HEK293 (cell line): ENCODE results near the gene HBG2.

Experiments
- CTCF ChIA-PET: fragments of 350-600 bp; formaldehyde crosslinking; extraction: SDS; loops from one replicate; lab custom pipeline; 2021; ENCODE audit warnings: antibody characterized with exemption; lab: Yijun Ruan, JAX
- POLR2A ChIA-PET: fragments of 300-600 bp; formaldehyde crosslinking; extraction: SDS; loops from one replicate; lab custom pipeline; 2020; ENCODE audit warnings: antibody characterized with exemption, inconsistent platforms; lab: Yijun Ruan, JAX
- H3K27ac ChIP-seq: fragments of 200-500 bp; sonication (Bioruptor generic); 2 replicates; pipeline ENCODE4 v1.5.1; 2014; ENCODE audit warnings: low read depth, low read length, control low read depth, inconsistent platforms; ENCODE audit errors: extremely low read depth
- H3K36me3 ChIP-seq, 2 experiments: fragments of 200-500 bp in 1 of 2; sonication (Bioruptor generic) in 1 of 2; 1 replicate in 1 of 2; 2 replicates in 1 of 2; pipeline ENCODE4 v1.5.1; 2014 to 2017; ENCODE audit warnings: inconsistent platforms in 2 of 2, low read length in 2 of 2; ENCODE audit not compliant: control insufficient read depth in 2 of 2, insufficient read depth in 1 of 2
- H3K4me1 ChIP-seq: fragments of 200-500 bp; sonication (Bioruptor generic); 2 replicates; pipeline ENCODE4 v1.5.1; 2014; ENCODE audit warnings: mild to moderate bottlenecking, low read length, inconsistent platforms; ENCODE audit not compliant: control insufficient read depth, insufficient read depth
- H3K4me3 ChIP-seq: 2 replicates; pipeline ENCODE4 v1.5.1; 2011; ENCODE audit warnings: low read depth, mild to moderate bottlenecking, control low read depth, low read length, moderate library complexity
- H3K9me3 ChIP-seq: fragments of 200-500 bp; sonication (Bioruptor generic); 2 replicates; pipeline ENCODE4 v1.5.1; 2014; ENCODE audit warnings: low read depth, low read length, inconsistent platforms; ENCODE audit not compliant: control insufficient read depth, insufficient read depth
- GFI1B ChIP-seq: fragments of 450-650 bp; formaldehyde crosslinking; IDR thresholded peaks from 2 replicates; pipeline ENCODE4 v1.5.1; 2016; ENCODE audit warnings: missing biosample characterization, missing genetic modification characterization
- GLI4 ChIP-seq: fragments of 450-650 bp; formaldehyde crosslinking; IDR thresholded peaks from 2 replicates; pipeline ENCODE4 v1.5.1; 2016; ENCODE audit warnings: missing biosample characterization, missing genetic modification characterization
- KLF16 ChIP-seq: fragments of 450-650 bp; formaldehyde crosslinking; IDR thresholded peaks from 2 replicates; pipeline ENCODE4 v1.5.1; 2017; ENCODE audit warnings: missing biosample characterization, missing genetic modification characterization
- SCRT2 ChIP-seq: fragments of 450-650 bp; formaldehyde crosslinking; IDR thresholded peaks from 2 replicates; pipeline ENCODE4 v1.5.1; 2016; ENCODE audit warnings: missing biosample characterization, missing genetic modification characterization
- SP2 ChIP-seq: fragments of 450-650 bp; formaldehyde crosslinking; IDR thresholded peaks from 2 replicates; pipeline ENCODE4 v1.5.1; 2016; ENCODE audit warnings: missing biosample characterization, missing genetic modification characterization
- ZFP37 ChIP-seq: fragments of 450-650 bp; formaldehyde crosslinking; IDR thresholded peaks from 2 replicates; pipeline ENCODE4 v1.5.1; 2016; ENCODE audit warnings: missing biosample characterization, missing genetic modification characterization
- ZFP41 ChIP-seq: fragments of 450-650 bp; formaldehyde crosslinking; IDR thresholded peaks from 2 replicates; pipeline ENCODE4 v1.5.1; 2016; ENCODE audit warnings: missing biosample characterization, missing genetic modification characterization, borderline replicate concordance
- ZFP69B ChIP-seq: fragments of 450-650 bp; formaldehyde crosslinking; IDR thresholded peaks from 2 replicates; pipeline ENCODE4 v1.5.1; 2016; ENCODE audit warnings: missing biosample characterization, missing genetic modification characterization
- ZNF121 ChIP-seq: fragments of 450-650 bp; formaldehyde crosslinking; IDR thresholded peaks from 2 replicates; pipeline ENCODE4 v1.5.1; 2016; ENCODE audit warnings: missing biosample characterization, missing genetic modification characterization
- ZNF184 ChIP-seq: fragments of 450-650 bp; IDR thresholded peaks from 2 replicates; pipeline ENCODE4 v1.5.1; 2018; ENCODE audit warnings: missing biosample characterization, mild to moderate bottlenecking, missing genetic modification characterization
- ZNF202 ChIP-seq: fragments of 450-650 bp; formaldehyde crosslinking; IDR thresholded peaks from 2 replicates; pipeline ENCODE4 v1.5.1; 2016; ENCODE audit warnings: missing biosample characterization, missing genetic modification characterization, borderline replicate concordance
- ZNF221 ChIP-seq: fragments of 450-650 bp; formaldehyde crosslinking; IDR thresholded peaks from 2 replicates; pipeline ENCODE4 v1.5.1; 2017; ENCODE audit warnings: missing biosample characterization, missing genetic modification characterization, borderline replicate concordance
- ZNF292 ChIP-seq: fragments of 450-650 bp; formaldehyde crosslinking; IDR thresholded peaks from 2 replicates; pipeline ENCODE4 v1.5.1; 2016; ENCODE audit warnings: low read depth, missing biosample characterization, missing genetic modification characterization, borderline replicate concordance
- ZNF324 ChIP-seq: fragments of 450-650 bp; formaldehyde crosslinking; IDR thresholded peaks from 2 replicates; pipeline ENCODE4 v1.5.1; 2016; ENCODE audit warnings: missing biosample characterization, missing genetic modification characterization
- ZNF341 ChIP-seq: fragments of 450-650 bp; formaldehyde crosslinking; IDR thresholded peaks from 2 replicates; pipeline ENCODE4; 2016; ENCODE audit warnings: low read depth, missing biosample characterization, missing genetic modification characterization
- ZNF558 ChIP-seq: fragments of 450-650 bp; formaldehyde crosslinking; IDR thresholded peaks from 2 replicates; pipeline ENCODE4 v1.5.1; 2016; ENCODE audit warnings: missing biosample characterization, missing genetic modification characterization
- ZNF596 ChIP-seq: fragments of 450-650 bp; IDR thresholded peaks from 2 replicates; pipeline ENCODE4 v1.5.0; 2018; ENCODE audit warnings: missing biosample characterization, mild to moderate bottlenecking, missing genetic modification characterization, moderate library complexity
- ZNF610 ChIP-seq: fragments of 450-650 bp; formaldehyde crosslinking; IDR thresholded peaks from 2 replicates; pipeline ENCODE4 v1.5.1; 2016; ENCODE audit warnings: missing biosample characterization, missing genetic modification characterization, borderline replicate concordance
- ZNF621 ChIP-seq: fragments of 450-650 bp; formaldehyde crosslinking; IDR thresholded peaks from 2 replicates; pipeline ENCODE4 v1.5.1; 2017; ENCODE audit warnings: missing biosample characterization, missing genetic modification characterization
- ZNF624 ChIP-seq: fragments of 450-650 bp; formaldehyde crosslinking; IDR thresholded peaks from 2 replicates; pipeline ENCODE4 v1.5.1; 2017; ENCODE audit warnings: missing biosample characterization, missing genetic modification characterization
- ZNF776 ChIP-seq: fragments of 450-650 bp; formaldehyde crosslinking; IDR thresholded peaks from 2 replicates; pipeline ENCODE4 v1.5.0; 2017; ENCODE audit warnings: missing biosample characterization, missing genetic modification characterization, borderline replicate concordance
- ZNF785 ChIP-seq: fragments of 450-650 bp; formaldehyde crosslinking; IDR thresholded peaks from 2 replicates; pipeline ENCODE4 v1.5.1; 2016; ENCODE audit warnings: missing biosample characterization, missing genetic modification characterization
- ZXDB ChIP-seq: fragments of 450-650 bp; formaldehyde crosslinking; IDR thresholded peaks from 2 replicates; pipeline ENCODE4 v1.5.1; 2016; ENCODE audit warnings: missing biosample characterization, missing genetic modification characterization
- TF ChIP-seq, protein P1 (sequence below): fragments of 450-650 bp; formaldehyde crosslinking; IDR thresholded peaks from 2 replicates; pipeline ENCODE4 v1.5.1; 2016; ENCODE audit warnings: missing biosample characterization, missing genetic modification characterization
- TF ChIP-seq, protein P2 (sequence below): fragments of 450-650 bp; formaldehyde crosslinking; IDR thresholded peaks from 2 replicates; pipeline ENCODE4 v1.5.1; 2017; ENCODE audit warnings: missing biosample characterization, missing genetic modification characterization
- TF ChIP-seq, protein P3 (sequence below): fragments of 450-650 bp; formaldehyde crosslinking; IDR thresholded peaks from 2 replicates; pipeline ENCODE4 v1.5.1; 2016; ENCODE audit warnings: missing biosample characterization, missing genetic modification characterization
- TF ChIP-seq, protein P4 (sequence below): fragments of 450-650 bp; formaldehyde crosslinking; IDR thresholded peaks from 2 replicates; pipeline ENCODE4 v1.5.1; 2016; ENCODE audit warnings: missing biosample characterization, missing genetic modification characterization
- TF ChIP-seq, protein P5 (sequence below): fragments of 450-650 bp; formaldehyde crosslinking; IDR thresholded peaks from 2 replicates; pipeline ENCODE4 v1.5.1; 2017; ENCODE audit warnings: missing biosample characterization, missing genetic modification characterization
- TF ChIP-seq, protein P6 (sequence below): fragments of 450-650 bp; formaldehyde crosslinking; IDR thresholded peaks from 2 replicates; pipeline ENCODE4 v1.5.1; 2016; ENCODE audit warnings: missing biosample characterization, missing genetic modification characterization, low read depth

HBG2 gene

DNA sequence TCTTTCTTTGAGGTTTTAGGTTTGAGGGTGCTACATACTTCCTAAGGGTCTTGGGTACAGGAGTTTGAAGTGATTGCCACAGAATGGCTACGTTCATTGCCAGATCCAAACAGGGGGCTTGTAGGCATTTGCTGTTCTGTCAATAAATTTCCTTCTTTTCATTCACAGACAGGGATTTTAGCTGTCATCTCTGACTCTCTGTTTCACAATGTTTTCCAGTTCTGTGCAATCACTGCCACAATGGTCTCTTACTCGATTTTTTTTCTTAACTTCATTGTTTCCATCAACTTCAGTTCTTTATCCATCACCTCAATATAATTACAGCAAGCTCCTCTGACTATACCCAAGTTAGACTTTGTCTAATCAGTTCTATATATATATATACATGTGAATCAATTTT lies 14.1 kb downstream of the HBG2 start:
- TF ChIP-seq ZNF324 (tag by site-specific recombination), result no peak
- TF ChIP-seq, protein P1, sequence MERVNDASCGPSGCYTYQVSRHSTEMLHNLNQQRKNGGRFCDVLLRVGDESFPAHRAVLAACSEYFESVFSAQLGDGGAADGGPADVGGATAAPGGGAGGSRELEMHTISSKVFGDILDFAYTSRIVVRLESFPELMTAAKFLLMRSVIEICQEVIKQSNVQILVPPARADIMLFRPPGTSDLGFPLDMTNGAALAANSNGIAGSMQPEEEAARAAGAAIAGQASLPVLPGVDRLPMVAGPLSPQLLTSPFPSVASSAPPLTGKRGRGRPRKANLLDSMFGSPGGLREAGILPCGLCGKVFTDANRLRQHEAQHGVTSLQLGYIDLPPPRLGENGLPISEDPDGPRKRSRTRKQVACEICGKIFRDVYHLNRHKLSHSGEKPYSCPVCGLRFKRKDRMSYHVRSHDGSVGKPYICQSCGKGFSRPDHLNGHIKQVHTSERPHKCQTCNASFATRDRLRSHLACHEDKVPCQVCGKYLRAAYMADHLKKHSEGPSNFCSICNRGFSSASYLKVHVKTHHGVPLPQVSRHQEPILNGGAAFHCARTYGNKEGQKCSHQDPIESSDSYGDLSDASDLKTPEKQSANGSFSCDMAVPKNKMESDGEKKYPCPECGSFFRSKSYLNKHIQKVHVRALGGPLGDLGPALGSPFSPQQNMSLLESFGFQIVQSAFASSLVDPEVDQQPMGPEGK (tag by site-specific recombination), result no peak
- TF ChIP-seq ZFP37 (tag by site-specific recombination), result no peak
- TF ChIP-seq, protein P2, sequence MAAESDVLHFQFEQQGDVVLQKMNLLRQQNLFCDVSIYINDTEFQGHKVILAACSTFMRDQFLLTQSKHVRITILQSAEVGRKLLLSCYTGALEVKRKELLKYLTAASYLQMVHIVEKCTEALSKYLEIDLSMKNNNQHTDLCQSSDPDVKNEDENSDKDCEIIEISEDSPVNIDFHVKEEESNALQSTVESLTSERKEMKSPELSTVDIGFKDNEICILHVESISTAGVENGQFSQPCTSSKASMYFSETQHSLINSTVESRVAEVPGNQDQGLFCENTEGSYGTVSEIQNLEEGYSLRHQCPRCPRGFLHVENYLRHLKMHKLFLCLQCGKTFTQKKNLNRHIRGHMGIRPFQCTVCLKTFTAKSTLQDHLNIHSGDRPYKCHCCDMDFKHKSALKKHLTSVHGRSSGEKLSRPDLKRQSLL, result no peak
- TF ChIP-seq, protein P3, sequence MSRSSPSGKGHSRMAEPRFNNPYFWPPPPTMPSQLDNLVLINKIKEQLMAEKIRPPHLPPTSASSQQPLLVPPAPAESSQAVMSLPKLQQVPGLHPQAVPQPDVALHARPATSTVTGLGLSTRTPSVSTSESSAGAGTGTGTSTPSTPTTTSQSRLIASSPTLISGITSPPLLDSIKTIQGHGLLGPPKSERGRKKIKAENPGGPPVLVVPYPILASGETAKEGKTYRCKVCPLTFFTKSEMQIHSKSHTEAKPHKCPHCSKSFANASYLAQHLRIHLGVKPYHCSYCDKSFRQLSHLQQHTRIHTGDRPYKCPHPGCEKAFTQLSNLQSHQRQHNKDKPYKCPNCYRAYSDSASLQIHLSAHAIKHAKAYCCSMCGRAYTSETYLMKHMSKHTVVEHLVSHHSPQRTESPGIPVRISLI (tag by site-specific recombination), result no peak
- no peak for TF ChIP-seq ZNF121 (tag by site-specific recombination)
- TF ChIP-seq ZNF341 (tag by site-specific recombination), result no peak
- TF ChIP-seq SP2 (tag by site-specific recombination), result no peak
- no peak for TF ChIP-seq ZXDB
- no peak for TF ChIP-seq ZFP41 (tag by site-specific recombination)
- TF ChIP-seq ZNF221 (tag by site-specific recombination), result no peak
- TF ChIP-seq, protein P4, sequence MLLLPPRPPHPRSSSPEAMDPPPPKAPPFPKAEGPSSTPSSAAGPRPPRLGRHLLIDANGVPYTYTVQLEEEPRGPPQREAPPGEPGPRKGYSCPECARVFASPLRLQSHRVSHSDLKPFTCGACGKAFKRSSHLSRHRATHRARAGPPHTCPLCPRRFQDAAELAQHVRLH (tag by site-specific recombination), result no peak
- TF ChIP-seq ZNF184 (tag by site-specific recombination), result no peak
- no peak for TF ChIP-seq ZNF202
- TF ChIP-seq GLI4 (tag by site-specific recombination), result no peak
- no peak for TF ChIP-seq SCRT2 (tag by site-specific recombination)
- H3K9me3 ChIP-seq, result no peaks in the 10 kb centered on the region
- H3K4me1 ChIP-seq, result no peaks in the 10 kb centered on the region
- CTCF ChIA-PET, result interaction anchor here (1.0 kb wide), 1 partner anchor 116 kb away, joined by 5 read pairs; no protein-coding TSS in a partner anchor
- no peaks in the 10 kb centered on the region for H3K36me3 ChIP-seq
- H3K27ac ChIP-seq, result no peak overlapping the region
- no peak overlapping the region for H3K4me3 ChIP-seq
- POLR2A ChIA-PET, result no interaction called here

DNA sequence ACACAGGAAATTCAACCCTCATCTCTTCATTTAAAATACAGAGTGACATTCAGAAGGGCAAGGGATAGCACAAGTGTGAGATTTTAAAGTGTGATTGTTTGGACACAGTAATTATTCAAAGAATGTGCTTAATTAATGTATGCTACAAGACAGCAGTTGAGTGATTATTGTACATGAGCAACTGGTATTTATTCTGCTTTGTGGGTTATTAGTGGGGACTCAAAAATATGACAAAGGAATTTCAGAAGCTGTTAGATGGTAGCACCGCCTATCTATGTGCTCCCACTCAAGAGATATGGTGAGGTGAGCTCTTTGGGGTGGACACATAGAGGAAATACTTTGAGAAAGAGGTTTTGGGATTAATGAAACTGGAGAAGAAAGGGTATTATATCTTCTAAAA lies 14.5 kb downstream of the HBG2 start:
- POLR2A ChIA-PET, result no interaction called here
- CTCF ChIA-PET, result interaction anchor here (0.6 to 1.0 kb wide), 2 partner anchors 42 to 115 kb away, joined by 5 read pairs; no protein-coding TSS in a partner anchor
- H3K36me3 ChIP-seq, result no peaks in the 10 kb centered on the region
- no peak overlapping the region for H3K4me3 ChIP-seq
- H3K9me3 ChIP-seq, result no peaks in the 10 kb centered on the region
- no peaks in the 10 kb centered on the region for H3K4me1 ChIP-seq
- no peak overlapping the region for H3K27ac ChIP-seq
- TF ChIP-seq, protein P5, sequence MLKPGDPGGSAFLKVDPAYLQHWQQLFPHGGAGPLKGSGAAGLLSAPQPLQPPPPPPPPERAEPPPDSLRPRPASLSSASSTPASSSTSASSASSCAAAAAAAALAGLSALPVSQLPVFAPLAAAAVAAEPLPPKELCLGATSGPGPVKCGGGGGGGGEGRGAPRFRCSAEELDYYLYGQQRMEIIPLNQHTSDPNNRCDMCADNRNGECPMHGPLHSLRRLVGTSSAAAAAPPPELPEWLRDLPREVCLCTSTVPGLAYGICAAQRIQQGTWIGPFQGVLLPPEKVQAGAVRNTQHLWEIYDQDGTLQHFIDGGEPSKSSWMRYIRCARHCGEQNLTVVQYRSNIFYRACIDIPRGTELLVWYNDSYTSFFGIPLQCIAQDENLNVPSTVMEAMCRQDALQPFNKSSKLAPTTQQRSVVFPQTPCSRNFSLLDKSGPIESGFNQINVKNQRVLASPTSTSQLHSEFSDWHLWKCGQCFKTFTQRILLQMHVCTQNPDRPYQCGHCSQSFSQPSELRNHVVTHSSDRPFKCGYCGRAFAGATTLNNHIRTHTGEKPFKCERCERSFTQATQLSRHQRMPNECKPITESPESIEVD (tag by site-specific recombination), result no peak
- TF ChIP-seq ZNF596 (tag by site-specific recombination) (no peak), ZNF558 (tag by site-specific recombination) (no peak), ZNF610 (tag by site-specific recombination) (no peak), KLF16 (no peak), ZNF776 (tag by site-specific recombination) (no peak), ZNF202 (no peak), ZNF624 (tag by site-specific recombination) (no peak), ZNF292 (no peak), ZFP69B (tag by site-specific recombination) (no peak), ZNF785 (tag by site-specific recombination) (no peak), ZNF621 (tag by site-specific recombination) (no peak), GFI1B (no peak)
- TF ChIP-seq, protein P6, sequence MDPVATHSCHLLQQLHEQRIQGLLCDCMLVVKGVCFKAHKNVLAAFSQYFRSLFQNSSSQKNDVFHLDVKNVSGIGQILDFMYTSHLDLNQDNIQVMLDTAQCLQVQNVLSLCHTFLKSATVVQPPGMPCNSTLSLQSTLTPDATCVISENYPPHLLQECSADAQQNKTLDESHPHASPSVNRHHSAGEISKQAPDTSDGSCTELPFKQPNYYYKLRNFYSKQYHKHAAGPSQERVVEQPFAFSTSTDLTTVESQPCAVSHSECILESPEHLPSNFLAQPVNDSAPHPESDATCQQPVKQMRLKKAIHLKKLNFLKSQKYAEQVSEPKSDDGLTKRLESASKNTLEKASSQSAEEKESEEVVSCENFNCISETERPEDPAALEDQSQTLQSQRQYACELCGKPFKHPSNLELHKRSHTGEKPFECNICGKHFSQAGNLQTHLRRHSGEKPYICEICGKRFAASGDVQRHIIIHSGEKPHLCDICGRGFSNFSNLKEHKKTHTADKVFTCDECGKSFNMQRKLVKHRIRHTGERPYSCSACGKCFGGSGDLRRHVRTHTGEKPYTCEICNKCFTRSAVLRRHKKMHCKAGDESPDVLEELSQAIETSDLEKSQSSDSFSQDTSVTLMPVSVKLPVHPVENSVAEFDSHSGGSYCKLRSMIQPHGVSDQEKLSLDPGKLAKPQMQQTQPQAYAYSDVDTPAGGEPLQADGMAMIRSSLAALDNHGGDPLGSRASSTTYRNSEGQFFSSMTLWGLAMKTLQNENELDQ, result no peak
